Gastrocnemius medialis (tissue), 4 donors: ENCODE results near the gene CDC37L1. TPM values are rescaled to one million over a fixed set of nuclear protein-coding genes. Genes with fewer than 3 reads are reported as not detected.

ENCODE experiments used
- ATAC-seq, 2 donors: fragments of 150-250 bp; one replicate each; pipeline ENCODE4 v1.9.1; 2016
- DNase-seq, 2 donors: peaks; one replicate each; pipeline ENCODE4 v3.0.0-alpha.2; 2019
- H3K27ac ChIP-seq, 4 donors: fragments of 200-600 bp; sonication (generic); 1 replicate in 1 of 4; 2 replicates in 3 of 4; pipeline ENCODE4 v1.5.1; 2016 to 2018; ENCODE audit warnings: mild to moderate bottlenecking in 2 of 4, moderate library complexity in 1 of 4
- H3K27me3 ChIP-seq, 3 donors: fragments of 200-600 bp; sonication (generic) in 2 of 3; 1 replicate in 1 of 3; 2 replicates in 2 of 3; pipeline versions ENCODE4 v1.5.1 to v1.6.0; 2016 to 2019; ENCODE audit warnings: mild to moderate bottlenecking in 1 of 3, moderate library complexity in 1 of 3
- H3K36me3 ChIP-seq, 2 donors: fragments of 200-600 bp; sonication (generic) in 1 of 2; one replicate each; pipeline ENCODE4 v1.5.1; 2017 to 2018
- H3K4me1 ChIP-seq, 2 donors: fragments of 200-600 bp; sonication (generic) in 1 of 2; one replicate each; pipeline ENCODE4 v1.5.1; 2016 to 2017; ENCODE audit warnings: mild to moderate bottlenecking in 2 of 2
- H3K4me3 ChIP-seq, 4 donors: fragments of 200-600 bp; sonication (generic) in 3 of 4; 1 replicate in 1 of 4; 2 replicates in 3 of 4; pipeline ENCODE4 v1.5.1; 2016 to 2019; ENCODE audit warnings: mild to moderate bottlenecking in 2 of 4
- H3K9me3 ChIP-seq, 3 donors: fragments of 200-600 bp; sonication (generic) in 2 of 3; 1 replicate in 1 of 3; 2 replicates in 2 of 3; pipeline ENCODE4 v1.5.1; 2016 to 2019
- POLR2A ChIP-seq, 2 donors: fragments of 450-650 bp; IDR thresholded peaks; one replicate each; pipeline ENCODE4 v1.6.1; 2017; ENCODE audit warnings: antibody characterized with exemption in 2 of 2, mild to moderate bottlenecking in 2 of 2, moderate library complexity in 2 of 2
- in situ Hi-C, 4 donors: fragments of 200-750 bp; cut with MboI; loops; one replicate each; pipeline versions ENCODE4 v1.15.0 to v1.8.0; 2017; ENCODE audit warnings: low sequenced_read_pairs in 4 of 4
- intact Hi-C: fragments of 100-400 bp; cut with DNase I; formaldehyde crosslinking; loops from one replicate; pipeline ENCODE4 v1.15.1; 2023; ENCODE audit warnings: low total_unique reads
- total RNA-seq, 4 donors: library from RNA; depleted of rRNA; stranded (reverse); fragments of >200 nt; gene quantifications; one replicate each; pipeline versions ENCODE4 v1.1.0 to v1.2.3, GENCODE V29; 2016
- TF ChIP-seq, protein P1 (sequence below), 5 experiments: fragments of 450-650 bp in 3 of 5; fragments of 200-600 bp in 2 of 5; sonication (generic) in 2 of 5; IDR thresholded peaks in 4 of 5; conservative IDR thresholded peaks in 1 of 5; 1 replicate in 4 of 5; 2 replicates in 1 of 5; pipeline ENCODE4 v1.5.1; 2016 to 2019; ENCODE audit warnings: antibody characterized with exemption in 5 of 5, mild to moderate bottlenecking in 3 of 5, moderate library complexity in 3 of 5

Gene CDC37L1
- total RNA-seq, 4 donors from 2014 or later: 91.1 to 157 (median 131) TPM

DNA sequence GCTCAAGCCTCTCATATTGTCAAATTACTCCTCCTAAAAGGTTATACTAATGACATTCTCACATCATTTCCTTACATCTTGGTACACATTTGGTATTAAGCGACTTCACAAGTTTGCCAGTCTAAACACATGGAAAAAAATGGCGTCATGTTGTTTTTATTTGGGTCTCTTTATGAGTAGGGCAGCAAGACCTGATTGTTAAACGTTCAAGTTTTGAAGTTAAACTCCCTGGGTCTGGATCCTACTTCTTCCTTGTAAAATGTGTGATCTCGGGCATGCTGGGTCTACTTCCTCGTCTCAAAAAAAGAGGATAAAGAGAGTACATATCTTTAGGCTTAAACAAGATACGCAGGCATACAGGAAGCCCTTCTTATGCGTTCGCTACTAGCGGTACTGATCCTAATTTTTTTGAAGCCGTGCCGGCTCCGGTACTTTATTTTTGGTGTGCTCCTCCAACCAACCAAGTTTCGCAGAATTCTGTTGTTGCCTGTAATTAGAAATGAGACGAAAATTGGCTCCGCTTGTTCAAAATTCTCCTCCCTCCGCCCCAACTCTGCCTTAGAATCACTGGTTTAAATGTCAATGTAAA lies 596 bp upstream of the CDC37L1 start:
- Histone ChIP-seq H3K27ac (peak overlapping the region; percentile 91 to 99 (median 95)), H3K4me3 (peak overlapping the region; percentile 81 to 98 (median 88)), H3K9me3 (no peaks in the 10 kb centered on the region), H3K36me3 (no peaks in the 10 kb centered on the region), H3K4me1 (peaks cover 35 to 38% of the 10 kb centered on the region in 2 donors), H3K27me3 (no peaks in the 10 kb centered on the region)
- DNase-seq: no peak
- TF ChIP-seq, protein P1, sequence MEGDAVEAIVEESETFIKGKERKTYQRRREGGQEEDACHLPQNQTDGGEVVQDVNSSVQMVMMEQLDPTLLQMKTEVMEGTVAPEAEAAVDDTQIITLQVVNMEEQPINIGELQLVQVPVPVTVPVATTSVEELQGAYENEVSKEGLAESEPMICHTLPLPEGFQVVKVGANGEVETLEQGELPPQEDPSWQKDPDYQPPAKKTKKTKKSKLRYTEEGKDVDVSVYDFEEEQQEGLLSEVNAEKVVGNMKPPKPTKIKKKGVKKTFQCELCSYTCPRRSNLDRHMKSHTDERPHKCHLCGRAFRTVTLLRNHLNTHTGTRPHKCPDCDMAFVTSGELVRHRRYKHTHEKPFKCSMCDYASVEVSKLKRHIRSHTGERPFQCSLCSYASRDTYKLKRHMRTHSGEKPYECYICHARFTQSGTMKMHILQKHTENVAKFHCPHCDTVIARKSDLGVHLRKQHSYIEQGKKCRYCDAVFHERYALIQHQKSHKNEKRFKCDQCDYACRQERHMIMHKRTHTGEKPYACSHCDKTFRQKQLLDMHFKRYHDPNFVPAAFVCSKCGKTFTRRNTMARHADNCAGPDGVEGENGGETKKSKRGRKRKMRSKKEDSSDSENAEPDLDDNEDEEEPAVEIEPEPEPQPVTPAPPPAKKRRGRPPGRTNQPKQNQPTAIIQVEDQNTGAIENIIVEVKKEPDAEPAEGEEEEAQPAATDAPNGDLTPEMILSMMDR (IDR thresholded peaks at IDR 0.05 in 4 of 5, conservative IDR thresholded peaks at IDR 0.05 in 1 of 5): no peak
- TF ChIP-seq POLR2A (IDR thresholded peaks at IDR 0.05): no peak
- in situ Hi-C loops: loop anchor here in 1 of 4 donors (25.0 kb wide), 1 partner anchor 759 kb away; the partner anchor contains the start of gene PLGRKT
- intact Hi-C loops: loop anchor here (1.0 to 5.0 kb wide), 4 partner anchors 16 to 949 kb away; partner anchors contain the start of genes AK3, PLPP6, RCL1 and RIC1
- peak; percentile 5 to 17 for ATAC-seq

DNA sequence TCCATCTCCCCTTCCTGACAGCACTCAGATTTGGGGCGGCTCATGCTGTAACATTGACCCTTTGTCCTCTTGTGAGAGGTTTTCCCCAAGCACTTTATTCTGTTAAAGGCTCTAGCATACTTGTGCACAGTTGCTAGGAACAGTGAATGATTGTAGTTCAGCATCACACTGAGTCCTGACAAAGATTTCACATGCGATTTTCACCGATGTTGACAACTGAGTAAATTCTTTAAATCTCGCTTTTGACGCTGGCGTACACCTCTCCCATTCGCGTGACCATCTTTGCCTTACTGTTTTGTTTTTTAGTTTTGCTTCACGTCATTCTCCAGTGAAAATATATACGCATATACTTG lies 780 bp downstream of the CDC37L1 start:
- TF ChIP-seq, protein P1 (IDR thresholded peaks at IDR 0.05 in 4 of 5, conservative IDR thresholded peaks at IDR 0.05 in 1 of 5): no peak
- TF ChIP-seq POLR2A (IDR thresholded peaks at IDR 0.05): no peak
- Histone ChIP-seq H3K4me1 (peaks cover 46% of the 10 kb centered on the region in 2 donors), H3K4me3 (peak overlapping the region; percentile 81 to 98 (median 88)), H3K27ac (peak overlapping the region; percentile 91 to 99 (median 95)), H3K27me3 (no peaks in the 10 kb centered on the region), H3K36me3 (peaks cover 0 to 4% of the 10 kb centered on the region in 2 donors), H3K9me3 (no peaks in the 10 kb centered on the region)
- intact Hi-C loops: loop anchor here (5.0 to 10.0 kb wide), 2 partner anchors 307 to 835 kb away; partner anchors contain the start of genes JAK2 and PDCD1LG2
- peak; percentile 1 for ATAC-seq
- in situ Hi-C loops: loop anchor here in 1 of 4 donors (10.0 to 25.0 kb wide), 3 partner anchors 55 to 945 kb away; partner anchors contain the start of genes PLGRKT and RIC1
- DNase-seq: no peak

DNA sequence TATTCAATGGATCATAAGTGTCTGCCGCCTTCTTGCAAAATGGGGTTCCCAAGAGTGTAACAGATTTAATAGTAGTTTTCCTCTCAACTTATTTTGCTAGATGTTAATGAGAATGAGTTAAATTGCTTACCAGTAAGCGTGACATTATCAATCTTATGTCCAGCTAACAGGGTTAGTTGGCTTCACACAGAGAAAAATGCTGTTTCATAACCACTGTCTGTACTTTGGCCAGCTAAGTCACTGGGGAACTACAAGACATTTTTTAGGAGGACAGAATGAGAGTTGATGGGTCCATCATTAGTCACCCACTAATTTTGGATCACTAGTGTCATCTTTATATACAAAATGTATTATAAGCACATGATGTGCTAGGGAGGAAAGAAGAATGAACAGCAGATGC lies 1.4 kb downstream of the CDC37L1 start:
- intact Hi-C loops (loop anchor here (5.0 to 10.0 kb wide), 2 partner anchors 307 to 834 kb away; partner anchors contain the start of genes JAK2 and PDCD1LG2), in situ Hi-C loops (loop anchor here in 1 of 4 donors (10.0 to 25.0 kb wide), 3 partner anchors 54 to 944 kb away; partner anchors contain the start of genes PLGRKT and RIC1)
- Histone ChIP-seq H3K27ac (peak overlapping the region; percentile 91 to 99 (median 95)), H3K9me3 (no peaks in the 10 kb centered on the region), H3K36me3 (peaks cover 0 to 10% of the 10 kb centered on the region in 2 donors), H3K4me3 (peak overlapping the region; percentile 81 to 98 (median 88)), H3K4me1 (peaks cover 51 to 52% of the 10 kb centered on the region in 2 donors), H3K27me3 (no peaks in the 10 kb centered on the region)
- DNase-seq: peak in 1 of 2 donors; percentile 27
- peak; percentile 75 to 86 for ATAC-seq
- TF ChIP-seq POLR2A (IDR thresholded peaks at IDR 0.05): peak in 1 of 2 donors; percentile 37
- TF ChIP-seq, protein P1 (IDR thresholded peaks at IDR 0.05 in 4 of 5, conservative IDR thresholded peaks at IDR 0.05 in 1 of 5): no peak

DNA sequence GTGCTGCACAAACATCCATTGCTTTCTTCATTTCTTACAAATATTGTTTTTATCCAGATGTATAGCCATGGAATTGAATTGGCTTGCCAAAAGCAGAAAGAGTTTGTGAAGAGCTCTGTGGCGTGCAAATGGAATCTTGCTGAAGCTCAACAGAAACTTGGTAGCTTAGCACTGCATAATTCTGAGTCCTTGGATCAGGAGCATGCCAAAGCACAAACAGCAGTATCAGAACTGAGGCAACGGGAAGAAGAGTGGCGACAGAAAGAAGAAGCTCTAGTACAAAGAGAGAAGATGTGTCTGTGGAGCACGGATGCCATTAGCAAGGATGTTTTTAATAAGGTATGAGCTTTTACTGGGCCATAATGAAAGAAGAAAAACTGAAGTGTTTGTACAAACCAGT lies 5.5 kb downstream of the CDC37L1 start:
- H3K4me1 ChIP-seq: peaks cover 64 to 74% of the 10 kb centered on the region in 2 donors
- peak overlapping the region; percentile 61 to 98 (median 82) for H3K27ac ChIP-seq
- H3K4me3 ChIP-seq: no peak overlapping the region
- in situ Hi-C loops (loop anchor here in 1 of 4 donors (10.0 to 25.0 kb wide), 3 partner anchors 50 to 940 kb away; partner anchors contain the start of genes PLGRKT and RIC1), intact Hi-C loops (loop anchor here (5.0 to 10.0 kb wide), 2 partner anchors 302 to 830 kb away; partner anchors contain the start of genes JAK2 and PDCD1LG2)
- no peak for DNase-seq
- H3K36me3 ChIP-seq: peaks cover 0 to 20% of the 10 kb centered on the region in 2 donors
- no peaks in the 10 kb centered on the region for H3K9me3 ChIP-seq
- TF ChIP-seq POLR2A (IDR thresholded peaks at IDR 0.05): no peak
- TF ChIP-seq, protein P1 (IDR thresholded peaks at IDR 0.05 in 4 of 5, conservative IDR thresholded peaks at IDR 0.05 in 1 of 5): no peak
- no peaks in the 10 kb centered on the region for H3K27me3 ChIP-seq
- ATAC-seq: no peak
